ENCODE measurements around the gene ENO1. TPM values are rescaled to one million over a fixed set of nuclear protein-coding genes. Genes with fewer than 3 reads are reported as not detected.

The ENO1 gene
- total RNA-seq, 2 experiments from 2014 or later: 4,199 to 4,245 TPM

DNA sequence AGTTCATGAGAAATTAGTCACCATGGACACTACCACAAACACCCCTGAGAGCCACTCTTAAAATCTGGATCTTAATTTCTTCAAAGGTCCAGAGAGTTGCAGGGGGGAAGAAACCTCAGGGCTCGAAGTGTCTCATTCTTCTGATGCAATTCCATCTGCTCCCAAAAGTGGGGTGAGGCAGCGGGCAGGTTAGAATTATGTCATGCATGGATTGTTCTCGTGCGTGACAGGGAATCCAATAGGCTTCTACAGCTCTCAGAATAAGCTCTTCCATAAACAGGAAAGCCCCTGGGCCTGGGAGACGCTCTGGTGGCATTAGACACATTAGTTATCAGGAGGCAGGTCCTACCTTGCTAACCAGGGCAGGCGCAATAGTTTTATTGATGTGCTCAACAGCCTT lies 8.4 kb downstream of the ENO1 start:
- no peak for DNase-seq
- no peaks in the 10 kb centered on the region for H3K9me3 Mint-ChIP-seq
- H3K4me1 Mint-ChIP-seq (ENCODE audit: low read depth): peaks cover 83% of the 10 kb centered on the region
- peak overlapping the region; percentile 100 for H3K27ac Mint-ChIP-seq
- intact Hi-C loops (cut with micrococcal nuclease): loop anchor here (10.0 kb wide), 1 partner anchor 55 kb away; no protein-coding TSS in a partner anchor
- no peak for ATAC-seq
- CTCF ChIA-PET: interaction anchor here (1.6 to 1.8 kb wide), 2 partner anchors 21 to 135 kb away, joined by 5 to 11 read pairs; no protein-coding TSS in a partner anchor
- POLR2A ChIA-PET: interaction anchor here (0.5 to 11.9 kb wide), 7 partner anchors 9 to 45 kb away, joined by 3 to 197 read pairs (median 8); partner anchors contain the start of gene ENO1
- peak overlapping the region; percentile 12 for H3K4me3 Mint-ChIP-seq
- no peaks in the 10 kb centered on the region for H3K27me3 Mint-ChIP-seq
- TF ChIP-seq, protein P1, sequence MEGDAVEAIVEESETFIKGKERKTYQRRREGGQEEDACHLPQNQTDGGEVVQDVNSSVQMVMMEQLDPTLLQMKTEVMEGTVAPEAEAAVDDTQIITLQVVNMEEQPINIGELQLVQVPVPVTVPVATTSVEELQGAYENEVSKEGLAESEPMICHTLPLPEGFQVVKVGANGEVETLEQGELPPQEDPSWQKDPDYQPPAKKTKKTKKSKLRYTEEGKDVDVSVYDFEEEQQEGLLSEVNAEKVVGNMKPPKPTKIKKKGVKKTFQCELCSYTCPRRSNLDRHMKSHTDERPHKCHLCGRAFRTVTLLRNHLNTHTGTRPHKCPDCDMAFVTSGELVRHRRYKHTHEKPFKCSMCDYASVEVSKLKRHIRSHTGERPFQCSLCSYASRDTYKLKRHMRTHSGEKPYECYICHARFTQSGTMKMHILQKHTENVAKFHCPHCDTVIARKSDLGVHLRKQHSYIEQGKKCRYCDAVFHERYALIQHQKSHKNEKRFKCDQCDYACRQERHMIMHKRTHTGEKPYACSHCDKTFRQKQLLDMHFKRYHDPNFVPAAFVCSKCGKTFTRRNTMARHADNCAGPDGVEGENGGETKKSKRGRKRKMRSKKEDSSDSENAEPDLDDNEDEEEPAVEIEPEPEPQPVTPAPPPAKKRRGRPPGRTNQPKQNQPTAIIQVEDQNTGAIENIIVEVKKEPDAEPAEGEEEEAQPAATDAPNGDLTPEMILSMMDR (IDR thresholded peaks at IDR 0.05): no peak
- peaks cover 94% of the 10 kb centered on the region for H3K36me3 Mint-ChIP-seq (ENCODE audit: low read depth)

DNA sequence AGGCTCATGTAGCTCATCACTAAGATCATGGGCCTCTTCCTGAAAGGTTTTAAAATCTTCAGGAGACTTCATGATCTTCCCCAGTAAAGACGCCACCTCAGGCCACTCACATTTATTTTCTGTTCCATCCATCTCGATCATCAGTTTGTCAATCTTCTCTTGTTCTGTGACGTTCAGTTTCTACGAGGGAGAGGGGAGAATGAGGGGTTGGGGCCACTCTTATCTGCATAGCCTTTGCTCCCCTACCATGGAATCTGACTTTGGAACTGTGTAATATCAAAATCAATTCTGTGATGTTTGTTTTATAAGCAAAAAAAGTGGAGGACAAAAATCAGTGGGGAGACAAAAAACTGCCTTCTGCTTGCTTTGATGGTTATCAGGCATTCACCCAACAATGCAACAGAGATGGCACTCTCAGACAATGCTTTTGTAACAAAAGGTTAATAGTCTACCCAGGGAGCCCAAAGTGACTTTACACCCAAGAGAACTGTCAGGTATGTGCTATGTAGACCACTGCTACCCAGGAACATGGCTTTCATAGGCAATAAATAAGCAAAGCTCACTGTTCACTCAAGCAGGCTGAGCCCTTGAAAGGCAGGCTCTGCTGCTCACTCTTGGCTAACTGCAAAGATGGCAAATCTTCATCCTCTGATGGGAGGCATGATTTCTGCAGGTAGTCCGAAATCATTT lies 10.5 kb downstream of the ENO1 start:
- ATAC-seq (no peak), DNase-seq (no peak)
- CTCF ChIA-PET: interaction anchor here (0.9 to 1.2 kb wide), 4 partner anchors 9 to 79 kb away, joined by 3 to 6 read pairs (median 3); no protein-coding TSS in a partner anchor
- Mint-ChIP-seq H3K27ac (peak overlapping the region; percentile 83), H3K36me3 (ENCODE audit: low read depth) (peaks cover 94% of the 10 kb centered on the region), H3K4me3 (peak overlapping the region; percentile 1), H3K27me3 (no peaks in the 10 kb centered on the region), H3K4me1 (ENCODE audit: low read depth) (peaks cover 74% of the 10 kb centered on the region), H3K9me3 (no peaks in the 10 kb centered on the region)
- POLR2A ChIA-PET: interaction anchor here (0.6 to 11.9 kb wide), 19 partner anchors 8 to 404 kb away, joined by 3 to 197 read pairs (median 3); partner anchors contain the start of gene ENO1
- TF ChIP-seq, protein P1 (IDR thresholded peaks at IDR 0.05): no peak
- intact Hi-C loops (cut with micrococcal nuclease): no loop called here

DNA sequence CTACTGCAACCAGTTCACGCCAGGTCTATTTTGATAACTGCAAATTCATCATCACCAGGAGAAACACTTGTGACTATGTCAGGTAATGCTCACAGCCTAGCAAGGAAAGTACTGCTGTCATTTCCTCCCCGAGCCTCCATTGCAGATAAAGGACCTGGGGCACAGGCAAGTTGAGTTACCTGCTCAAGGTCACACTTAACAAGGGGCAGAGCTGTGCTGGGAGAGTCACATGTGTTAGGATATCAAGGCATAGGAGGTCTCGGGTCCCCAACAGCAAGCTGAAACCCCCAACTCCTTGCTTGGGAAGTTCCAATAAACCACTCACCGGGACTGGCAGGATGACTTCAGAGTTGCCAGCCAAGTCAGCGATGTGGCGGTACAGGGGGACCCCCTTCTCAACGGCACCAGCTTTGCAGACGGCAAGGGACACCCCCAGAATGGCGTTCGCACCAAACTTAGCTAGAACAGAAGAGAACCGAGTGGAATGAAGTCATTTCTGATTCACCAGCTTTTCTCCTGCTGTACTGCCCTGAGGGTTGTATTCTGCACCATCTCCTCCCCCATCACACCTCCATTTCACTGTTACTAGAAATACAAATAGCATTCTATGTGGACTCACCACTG lies 11.6 kb downstream of the ENO1 start:
- no peaks in the 10 kb centered on the region for H3K9me3 Mint-ChIP-seq
- peaks cover 72% of the 10 kb centered on the region for H3K4me1 Mint-ChIP-seq (ENCODE audit: low read depth)
- ATAC-seq: peak; percentile 67
- peak; percentile 80 for DNase-seq
- H3K27ac Mint-ChIP-seq: peak overlapping the region; percentile 83
- H3K27me3 Mint-ChIP-seq: no peaks in the 10 kb centered on the region
- H3K36me3 Mint-ChIP-seq (ENCODE audit: low read depth): peaks cover 94% of the 10 kb centered on the region
- intact Hi-C loops (cut with micrococcal nuclease): no loop called here
- TF ChIP-seq, protein P1 (IDR thresholded peaks at IDR 0.05): no peak
- CTCF ChIA-PET: interaction anchor here (0.9 to 1.2 kb wide), 5 partner anchors 8 to 138 kb away, joined by 3 to 6 read pairs (median 3); no protein-coding TSS in a partner anchor
- POLR2A ChIA-PET: interaction anchor here (0.6 to 11.9 kb wide), 20 partner anchors 7 to 954 kb away, joined by 3 to 197 read pairs (median 4); partner anchors contain the start of gene ENO1
- peak overlapping the region; percentile 18 for H3K4me3 Mint-ChIP-seq

DNA sequence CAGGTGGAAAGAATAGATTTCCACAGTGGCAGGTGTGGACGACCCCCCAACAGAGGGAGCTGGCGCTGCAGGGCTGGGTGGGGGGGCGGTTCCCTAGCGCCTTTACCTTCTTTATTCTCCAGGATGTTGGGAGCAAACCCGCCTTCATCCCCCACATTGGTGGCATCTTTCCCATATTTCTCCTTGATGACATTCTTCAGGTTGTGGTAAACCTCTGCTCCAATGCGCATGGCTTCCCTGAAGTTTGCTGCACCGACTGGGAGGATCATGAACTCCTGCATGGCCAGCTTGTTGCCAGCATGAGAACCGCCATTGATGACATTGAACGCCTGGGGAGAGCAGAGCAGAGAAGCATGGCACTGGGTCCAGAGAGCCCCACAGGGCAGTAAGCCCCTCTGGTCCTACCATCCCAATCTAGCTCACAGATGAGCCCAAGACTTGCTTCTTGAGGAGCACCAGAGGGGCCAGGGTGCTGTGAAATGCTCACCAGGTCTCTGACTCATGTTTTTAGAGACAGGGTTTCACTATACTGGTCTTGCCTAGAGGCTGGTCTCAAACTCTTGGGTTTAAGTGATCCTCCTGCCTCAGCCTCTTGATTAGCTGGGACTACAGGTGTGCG lies 12.2 kb downstream of the ENO1 start:
- TF ChIP-seq, protein P1 (IDR thresholded peaks at IDR 0.05): no peak
- H3K27ac Mint-ChIP-seq: peak overlapping the region; percentile 83
- H3K9me3 Mint-ChIP-seq: no peaks in the 10 kb centered on the region
- CTCF ChIA-PET: interaction anchor here (1.2 to 8.5 kb wide), 5 partner anchors 9 to 139 kb away, joined by 4 to 84 read pairs (median 6); no protein-coding TSS in a partner anchor
- peaks cover 66% of the 10 kb centered on the region for H3K4me1 Mint-ChIP-seq (ENCODE audit: low read depth)
- peak overlapping the region; percentile 41 for H3K4me3 Mint-ChIP-seq
- no peaks in the 10 kb centered on the region for H3K27me3 Mint-ChIP-seq
- DNase-seq (no peak), ATAC-seq (peak; percentile 1)
- POLR2A ChIA-PET: interaction anchor here (0.8 to 12.6 kb wide), 14 partner anchors 4 to 138 kb away, joined by 3 to 197 read pairs (median 6); partner anchors contain the start of gene ENO1
- intact Hi-C loops (cut with micrococcal nuclease): no loop called here
- H3K36me3 Mint-ChIP-seq (ENCODE audit: low read depth): peaks cover 93% of the 10 kb centered on the region
